Parathyroid adenoma (tissue), 2 donors: ENCODE results near the gene RAB35.
"Not testable (repeated sequence)": the region's sequence is repeated elsewhere in the genome, so short reads cannot be mapped to it uniquely, and the experiment has no call there.

Experiments used
- H2AFZ ChIP-seq: fragments of 300-600 bp; sonication (generic); one replicate; pipeline ENCODE4 v1.7.0; 2017; ENCODE audit warnings: antibody characterized with exemption, mild to moderate bottlenecking
- H3K27ac ChIP-seq: fragments of 300-600 bp; sonication (generic); one replicate; pipeline ENCODE4 v1.7.0; 2017
- H3K27me3 ChIP-seq: fragments of 300-600 bp; sonication (generic); one replicate; pipeline ENCODE4 v1.7.0; 2017; ENCODE audit warnings: low read length; ENCODE audit not compliant: control insufficient read depth, insufficient read depth
- H3K36me3 ChIP-seq: fragments of 300-600 bp; sonication (generic); one replicate; pipeline ENCODE4 v1.7.0; 2017; ENCODE audit warnings: low read length; ENCODE audit not compliant: control insufficient read depth, insufficient read depth
- H3K4me1 ChIP-seq: fragments of 300-600 bp; sonication (generic); one replicate; pipeline ENCODE4 v1.7.0; 2017; ENCODE audit warnings: control low read depth
- H3K4me2 ChIP-seq: fragments of 300-600 bp; sonication (generic); one replicate; pipeline ENCODE4 v1.7.0; 2017; ENCODE audit warnings: low read length
- H3K4me3 ChIP-seq: fragments of 300-600 bp; sonication (generic); one replicate; pipeline ENCODE4 v1.7.0; 2017; ENCODE audit warnings: low read depth, low read length
- H3K79me2 ChIP-seq: fragments of 300-600 bp; sonication (generic); one replicate; pipeline ENCODE4 v1.7.0; 2017; ENCODE audit warnings: control low read depth
- H3K9ac ChIP-seq: fragments of 300-600 bp; sonication (generic); one replicate; pipeline ENCODE4 v1.7.0; 2017; ENCODE audit warnings: mild to moderate bottlenecking
- H3K9me3 ChIP-seq: fragments of 300-600 bp; sonication (generic); one replicate; pipeline ENCODE4 v1.7.0; 2017; ENCODE audit warnings: low read length; ENCODE audit not compliant: control insufficient read depth
- TF ChIP-seq, protein P1 (sequence below): fragments of 300-600 bp; sonication (generic); IDR thresholded peaks from one replicate; pipeline ENCODE4 v1.7.0; 2017; ENCODE audit warnings: antibody characterized with exemption, mild to moderate bottlenecking
- donor health status: primary hyperparathyroidism.

The RAB35 gene

DNA sequence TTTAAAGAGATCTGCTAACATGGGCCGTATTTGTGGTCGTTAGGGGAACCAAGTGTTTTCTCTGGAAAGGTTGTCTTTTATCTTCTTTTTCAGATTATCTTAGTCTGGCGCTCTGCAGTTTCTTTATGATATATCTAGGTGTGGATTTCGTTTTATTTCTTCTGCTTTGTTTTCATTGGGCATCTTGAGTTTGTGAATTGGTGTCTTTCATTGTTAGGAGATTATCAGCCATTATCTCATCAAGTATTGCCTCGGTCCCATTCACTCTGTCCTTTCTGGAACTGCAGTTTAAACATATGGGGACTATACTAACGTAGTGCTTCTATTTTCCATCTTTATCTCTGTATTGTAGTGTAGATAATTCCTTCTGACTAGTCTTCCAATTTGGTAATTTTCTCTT is 67.1 kb downstream of the RAB35 start:
- TF ChIP-seq, protein P1, sequence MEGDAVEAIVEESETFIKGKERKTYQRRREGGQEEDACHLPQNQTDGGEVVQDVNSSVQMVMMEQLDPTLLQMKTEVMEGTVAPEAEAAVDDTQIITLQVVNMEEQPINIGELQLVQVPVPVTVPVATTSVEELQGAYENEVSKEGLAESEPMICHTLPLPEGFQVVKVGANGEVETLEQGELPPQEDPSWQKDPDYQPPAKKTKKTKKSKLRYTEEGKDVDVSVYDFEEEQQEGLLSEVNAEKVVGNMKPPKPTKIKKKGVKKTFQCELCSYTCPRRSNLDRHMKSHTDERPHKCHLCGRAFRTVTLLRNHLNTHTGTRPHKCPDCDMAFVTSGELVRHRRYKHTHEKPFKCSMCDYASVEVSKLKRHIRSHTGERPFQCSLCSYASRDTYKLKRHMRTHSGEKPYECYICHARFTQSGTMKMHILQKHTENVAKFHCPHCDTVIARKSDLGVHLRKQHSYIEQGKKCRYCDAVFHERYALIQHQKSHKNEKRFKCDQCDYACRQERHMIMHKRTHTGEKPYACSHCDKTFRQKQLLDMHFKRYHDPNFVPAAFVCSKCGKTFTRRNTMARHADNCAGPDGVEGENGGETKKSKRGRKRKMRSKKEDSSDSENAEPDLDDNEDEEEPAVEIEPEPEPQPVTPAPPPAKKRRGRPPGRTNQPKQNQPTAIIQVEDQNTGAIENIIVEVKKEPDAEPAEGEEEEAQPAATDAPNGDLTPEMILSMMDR, result no peak
- H2AFZ ChIP-seq, result no peak overlapping the region
- no peaks in the 10 kb centered on the region for H3K27me3 ChIP-seq
- no peak overlapping the region for H3K4me2 ChIP-seq
- no peaks in the 10 kb centered on the region for H3K36me3 ChIP-seq
- no peak overlapping the region for H3K9ac ChIP-seq
- H3K27ac ChIP-seq, result no peak overlapping the region
- H3K79me2 ChIP-seq, result peaks cover 6% of the 10 kb centered on the region
- H3K9me3 ChIP-seq, result no peaks in the 10 kb centered on the region
- no peak overlapping the region for H3K4me3 ChIP-seq
- H3K4me1 ChIP-seq, result no peaks in the 10 kb centered on the region

- Histone ChIP-seq H3K9ac (no peak overlapping the region), H2AFZ (no peak overlapping the region), H3K27me3 (no peaks in the 10 kb centered on the region), H3K79me2 (peaks cover 6% of the 10 kb centered on the region), H3K4me2 (no peak overlapping the region), H3K36me3 (no peaks in the 10 kb centered on the region), H3K9me3 (no peaks in the 10 kb centered on the region), H3K27ac (no peak overlapping the region), H3K4me1 (peaks cover 6% of the 10 kb centered on the region), H3K4me3 (no peak overlapping the region)
- TF ChIP-seq, protein P1, result no peak
Measured at GRCh38 chr12:120048263-120048662, 68.3 kb downstream of the RAB35 start.

DNA sequence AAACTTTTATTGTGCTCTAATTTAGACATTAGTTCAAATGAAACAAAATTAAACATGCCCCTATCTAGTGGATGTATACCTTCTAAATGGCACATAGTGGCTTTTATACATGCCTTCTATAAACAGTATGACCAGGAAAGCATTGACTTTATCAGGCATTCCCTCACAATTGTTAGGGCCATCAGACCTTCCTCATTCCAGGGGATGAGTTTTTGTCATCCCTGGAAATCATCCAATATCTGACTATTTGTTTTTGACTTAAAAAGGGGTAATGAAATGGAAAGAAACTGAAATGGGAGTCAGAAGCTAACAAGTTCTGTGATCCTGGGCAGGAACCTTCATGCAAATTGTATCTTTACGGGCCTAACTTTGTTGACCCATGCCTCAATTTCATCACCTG is 69.5 kb downstream of the RAB35 start:
- Histone ChIP-seq H2AFZ (no peak overlapping the region), H3K4me1 (peaks cover 13% of the 10 kb centered on the region), H3K4me3 (no peak overlapping the region), H3K27ac (no peak overlapping the region), H3K9ac (no peak overlapping the region), H3K36me3 (no peaks in the 10 kb centered on the region), H3K9me3 (no peaks in the 10 kb centered on the region), H3K79me2 (peaks cover 3% of the 10 kb centered on the region), H3K27me3 (no peaks in the 10 kb centered on the region), H3K4me2 (no peak overlapping the region)
- TF ChIP-seq, protein P1, result no peak

DNA sequence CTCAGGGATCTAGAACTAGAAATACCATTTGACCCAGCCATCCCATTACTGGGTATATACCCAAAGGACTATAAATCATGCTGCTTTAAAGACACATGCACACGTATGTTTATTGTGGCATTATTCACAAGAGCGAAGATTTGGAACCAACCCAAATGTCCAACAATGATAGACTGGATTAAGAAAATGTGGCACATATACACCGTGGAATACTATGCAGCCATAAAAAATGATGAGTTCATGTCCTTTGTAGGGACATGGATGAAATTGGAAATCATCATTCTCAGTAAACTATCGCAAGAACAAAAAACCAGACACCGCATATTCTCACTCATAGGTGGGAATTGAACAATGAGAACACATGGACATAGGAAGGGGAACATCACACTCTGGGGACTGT is 71.2 kb downstream of the RAB35 start:
- H3K27ac ChIP-seq, H3K36me3 ChIP-seq, H3K4me2 ChIP-seq, H3K9me3 ChIP-seq, H2AFZ ChIP-seq, H3K27me3 ChIP-seq, H3K9ac ChIP-seq, H3K79me2 ChIP-seq, H3K4me3 ChIP-seq: not testable (repeated sequence)
- H3K4me1 ChIP-seq, result peaks cover 21% of the 10 kb centered on the region
